CD14-positive monocyte (primary cell): Measurements from ENCODE around the gene DPH6. TPM values are rescaled to one million over a fixed set of nuclear protein-coding genes. Genes with fewer than 3 reads are reported as not detected.
A peak's percentile ranks its signal among the peaks of the same experiment; 100 is the strongest.

Experiments
- DNase-seq, 3 donors: peaks; one replicate each; pipeline ENCODE4 v3.0.0-alpha.2; 2011 to 2022
- H2AFZ ChIP-seq: 2 replicates; pipeline ENCODE4 v1.6.0; 2012; ENCODE audit warnings: mild to moderate bottlenecking, low read depth, low read length, inconsistent platforms; ENCODE audit not compliant: insufficient read depth, poor library complexity, severe bottlenecking
- H3K27ac ChIP-seq, 2 donors: 1 replicate in 1 of 2; 2 replicates in 1 of 2; pipeline ENCODE4 v1.5.1; 2012 to 2013; ENCODE audit warnings: low read length in 2 of 2, control low read depth in 1 of 2, inconsistent platforms in 1 of 2, low read depth in 1 of 2, mild to moderate bottlenecking in 1 of 2
- H3K27me3 ChIP-seq, 2 donors: one replicate each; pipeline versions ENCODE4 v1.6.0 to v1.6.1; 2011 to 2013; ENCODE audit warnings: low read length in 2 of 2; ENCODE audit not compliant: control insufficient read depth in 2 of 2, insufficient read depth in 2 of 2
- H3K36me3 ChIP-seq, 2 donors: replicated peaks in 1 of 2; 1 replicate in 1 of 2; 2 replicates in 1 of 2; pipeline versions ENCODE4 v1.5.1 to v1.6.1; 2012 to 2013; ENCODE audit warnings: low read length in 2 of 2, control low read depth in 1 of 2, inconsistent platforms in 1 of 2, mild to moderate bottlenecking in 1 of 2; ENCODE audit not compliant: insufficient read depth in 2 of 2, control insufficient read depth in 1 of 2
- H3K4me1 ChIP-seq, 2 donors: 1 replicate in 1 of 2; 2 replicates in 1 of 2; pipeline versions ENCODE4 v1.5.1 to v1.6.1; 2012 to 2013; ENCODE audit warnings: low read length in 2 of 2, control low read depth in 1 of 2, inconsistent platforms in 1 of 2, mild to moderate bottlenecking in 1 of 2, moderate library complexity in 1 of 2; ENCODE audit not compliant: insufficient read depth in 2 of 2, control insufficient read depth in 1 of 2
- H3K4me2 ChIP-seq: replicated peaks from 2 replicates; pipeline ENCODE3; 2012; ENCODE audit warnings: low read length, moderate library complexity, mild to moderate bottlenecking; ENCODE audit not compliant: poor library complexity, severe bottlenecking; ENCODE audit errors: extremely low read depth
- H3K4me3 ChIP-seq, 3 experiments: fragments of 200-600 bp in 1 of 3; sonication (generic) in 1 of 3; replicated peaks in 1 of 3; 1 replicate in 2 of 3; 2 replicates in 1 of 3; pipeline ENCODE4 v1.5.1; 2011 to 2013; ENCODE audit warnings: low read length in 3 of 3, mild to moderate bottlenecking in 3 of 3, control low read depth in 2 of 3, low read depth in 2 of 3, inconsistent platforms in 1 of 3, moderate library complexity in 1 of 3
- H3K79me2 ChIP-seq: 2 replicates; pipeline ENCODE4 v1.6.0; 2012; ENCODE audit warnings: mild to moderate bottlenecking, control low read depth, inconsistent platforms, low read length, moderate library complexity; ENCODE audit not compliant: insufficient read depth
- H3K9ac ChIP-seq: 2 replicates; pipeline ENCODE4 v1.6.0; 2017; ENCODE audit warnings: low read length, mild to moderate bottlenecking; ENCODE audit not compliant: insufficient read depth, poor library complexity, severe bottlenecking
- H3K9me3 ChIP-seq, 2 donors: replicated peaks in 1 of 2; 1 replicate in 1 of 2; 2 replicates in 1 of 2; pipeline versions ENCODE4 v1.5.1 to v1.6.1; 2012 to 2013; ENCODE audit warnings: low read length in 2 of 2, control low read depth in 1 of 2; ENCODE audit not compliant: control insufficient read depth in 1 of 2, insufficient read depth in 1 of 2
- H4K20me1 ChIP-seq: 2 replicates; pipeline ENCODE4 v1.6.0; 2012; ENCODE audit warnings: mild to moderate bottlenecking, low read length, control low read depth, moderate library complexity; ENCODE audit not compliant: insufficient read depth
- H3K27ac Mint-ChIP-seq, 7 donors: one replicate each; pipeline ENCODE4 v1.8.0; 2020; ENCODE audit warnings: mild to moderate bottlenecking in 7 of 7, mixed read lengths in 7 of 7, moderate library complexity in 6 of 7, inconsistent platforms in 2 of 7
- H3K27me3 Mint-ChIP-seq, 3 donors: one replicate each; pipeline ENCODE4 v1.8.0; 2021 to 2022; ENCODE audit warnings: low read depth in 3 of 3, mild to moderate bottlenecking in 3 of 3, mixed read lengths in 3 of 3, moderate library complexity in 3 of 3, inconsistent platforms in 1 of 3
- H3K36me3 Mint-ChIP-seq, 2 donors: one replicate each; pipeline ENCODE4 v1.8.0; 2020; ENCODE audit warnings: mixed read lengths in 2 of 2, inconsistent platforms in 1 of 2, mild to moderate bottlenecking in 1 of 2
- H3K4me1 Mint-ChIP-seq: one replicate; pipeline ENCODE4 v1.8.0; 2020; ENCODE audit warnings: mild to moderate bottlenecking, mixed read lengths
- H3K4me3 Mint-ChIP-seq, 2 donors: one replicate each; pipeline ENCODE4 v1.8.0; 2020; ENCODE audit warnings: mild to moderate bottlenecking in 2 of 2, mixed read lengths in 2 of 2, moderate library complexity in 1 of 2
- H3K9me3 Mint-ChIP-seq, 7 donors: one replicate each; pipeline ENCODE4 v1.8.0; 2020 to 2022; ENCODE audit warnings: mixed read lengths in 7 of 7, mild to moderate bottlenecking in 6 of 7, moderate library complexity in 6 of 7, inconsistent platforms in 2 of 7
- CTCF ChIP-seq: fragments of 200-600 bp; IDR thresholded peaks from one replicate; pipeline ENCODE4 v1.8.0; 2022; ENCODE audit warnings: antibody characterized with exemption, mild to moderate bottlenecking
- WGBS: methylation state at CpG from one replicate; pipeline ENCODE4 v1.1.5; 2013; ENCODE audit warnings: missing lambda C conversion rate; ENCODE audit not compliant: insufficient coverage; 5-methylcytosine and 5-hydroxymethylcytosine counted together
- intact Hi-C, 2 donors: fragments of 100-400 bp; cut with micrococcal nuclease; formaldehyde crosslinking; loops; one replicate each; pipeline versions ENCODE4 v1.15.0 to v1.15.1; 2023
- polyA plus RNA-seq, 3 donors: library from polyadenylated mRNA; depleted of rRNA in 1 of 3; unstranded in 2 of 3; stranded (reverse) in 1 of 3; fragments of 300-500 nt in 2 of 3; fragments of >200 nt in 1 of 3; fragmentation: Illumina TruSeq in 2 of 3; gene quantifications; 1 replicate in 2 of 3; 2 replicates in 1 of 3; pipeline ENCODE4 v1.2.3, GENCODE V29; 2012 to 2021

DPH6 gene
- polyA plus RNA-seq, 3 donors = 7.6 to 18.2 (median 13.6) TPM

DNA sequence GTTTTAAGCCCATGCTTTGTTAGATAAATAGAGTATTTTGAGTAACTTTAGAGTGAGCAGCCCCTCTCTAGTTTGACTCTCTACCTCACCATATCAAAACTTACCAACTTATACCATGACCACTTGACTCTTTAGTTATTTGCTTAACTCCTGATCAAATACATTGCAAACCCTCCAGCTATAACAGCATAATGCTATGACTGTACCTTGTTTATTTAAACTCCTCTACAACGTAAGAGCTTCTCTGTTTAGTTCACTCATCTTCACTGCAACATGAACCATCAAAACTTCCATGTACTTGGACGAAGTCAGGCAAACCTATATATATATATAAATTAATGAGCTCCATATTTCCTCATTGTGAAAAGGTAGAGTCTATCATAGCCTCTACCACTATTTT is 218.2 kb downstream of the DPH6 start:
- no peak overlapping the region for H3K4me3 Mint-ChIP-seq
- no peaks in the 10 kb centered on the region for H4K20me1 ChIP-seq
- no peak overlapping the region for H3K9ac ChIP-seq
- H3K36me3 Mint-ChIP-seq = no peaks in the 10 kb centered on the region
- no peaks in the 10 kb centered on the region for H3K27me3 Mint-ChIP-seq
- peak overlapping the region in 1 of 7 donors; percentile 25 for H3K27ac Mint-ChIP-seq
- H2AFZ ChIP-seq = no peak overlapping the region
- H3K4me2 ChIP-seq = no peak overlapping the region
- no peaks in the 10 kb centered on the region for H3K36me3 ChIP-seq
- no peak for DNase-seq
- WGBS = no CpG with 5 or more reads among the region's 2 CpGs
- H3K79me2 ChIP-seq = no peaks in the 10 kb centered on the region
- intact Hi-C loops = no loop called here
- H3K4me1 Mint-ChIP-seq = no peaks in the 10 kb centered on the region
- no peak overlapping the region for H3K27ac ChIP-seq
- no peaks in the 10 kb centered on the region for H3K27me3 ChIP-seq
- H3K4me3 ChIP-seq = no peak overlapping the region
- no peaks in the 10 kb centered on the region for H3K4me1 ChIP-seq
- H3K9me3 Mint-ChIP-seq = peaks cover 0 to 5% (median 2%) of the 10 kb centered on the region in 7 donors
- no peaks in the 10 kb centered on the region for H3K9me3 ChIP-seq
- no peak for TF ChIP-seq CTCF

DNA sequence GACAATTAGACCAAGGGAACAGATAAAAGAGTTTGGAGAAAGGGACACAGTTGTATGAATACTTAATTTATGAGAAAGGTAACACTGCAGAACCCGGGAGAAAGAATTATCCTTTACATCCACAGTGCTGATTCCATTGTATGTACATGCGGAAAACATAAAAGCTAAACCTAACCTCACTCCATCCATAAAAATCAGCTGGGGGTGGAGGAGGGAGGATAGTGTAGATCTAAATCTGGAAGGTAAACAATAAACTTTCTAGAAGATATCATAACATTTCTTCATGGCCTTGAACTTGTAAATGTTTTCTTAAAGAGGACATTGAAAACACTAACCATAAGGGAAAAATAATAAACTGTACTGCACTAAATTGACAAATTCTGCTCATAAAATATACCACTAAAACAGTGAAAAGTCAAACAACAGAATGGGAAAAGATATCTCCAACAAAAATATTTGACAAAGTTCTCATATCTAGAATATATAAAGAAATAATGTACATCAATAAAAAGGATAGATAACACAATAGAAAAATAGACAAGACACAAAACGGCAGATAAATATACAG is 220.5 kb downstream of the DPH6 start:
- Mint-ChIP-seq H3K9me3 (peaks cover 0 to 10% (median 2%) of the 10 kb centered on the region in 7 donors), H3K36me3 (no peaks in the 10 kb centered on the region), H3K27me3 (no peaks in the 10 kb centered on the region), H3K4me3 (no peak overlapping the region), H3K4me1 (no peaks in the 10 kb centered on the region), H3K27ac (no peak overlapping the region)
- no peak for TF ChIP-seq CTCF
- Histone ChIP-seq H3K4me2 (no peak overlapping the region), H3K9me3 (no peaks in the 10 kb centered on the region), H4K20me1 (no peaks in the 10 kb centered on the region), H3K27me3 (no peaks in the 10 kb centered on the region), H3K27ac (no peak overlapping the region), H3K9ac (no peak overlapping the region), H3K79me2 (no peaks in the 10 kb centered on the region), H2AFZ (no peak overlapping the region), H3K36me3 (no peaks in the 10 kb centered on the region), H3K4me1 (no peaks in the 10 kb centered on the region), H3K4me3 (no peak overlapping the region)
- intact Hi-C loops = no loop called here
- WGBS = no CpG with 5 or more reads among the region's 3 CpGs
- DNase-seq = no peak
